Type B pancreatic cell (in vitro differentiated cells): ENCODE results near the gene ACBD3. TPM values are rescaled to one million over a fixed set of nuclear protein-coding genes. Genes with fewer than 3 reads are reported as not detected.

Source experiments
- DNase-seq: peaks from one replicate; pipeline ENCODE4 v3.0.0; 2021; ENCODE audit warnings: mixed read lengths; ENCODE audit not compliant: unreplicated experiment; ENCODE audit errors: extremely low spot score
- H3K27ac Mint-ChIP-seq: 2 replicates; pipeline ENCODE4 v1.8.0; 2021; ENCODE audit warnings: mild to moderate bottlenecking, mixed read lengths
- H3K27me3 Mint-ChIP-seq: 2 replicates; pipeline ENCODE4 v1.8.0; 2021; ENCODE audit warnings: mixed read lengths
- H3K36me3 Mint-ChIP-seq: 2 replicates; pipeline ENCODE4 v1.8.0; 2021; ENCODE audit warnings: mixed read lengths
- H3K4me1 Mint-ChIP-seq: one replicate; pipeline ENCODE4 v1.8.0; 2021; ENCODE audit warnings: mixed read lengths; ENCODE audit not compliant: unreplicated experiment
- H3K4me3 Mint-ChIP-seq: 2 replicates; pipeline ENCODE4 v1.8.0; 2021; ENCODE audit warnings: mild to moderate bottlenecking, mixed read lengths
- H3K9me3 Mint-ChIP-seq: 2 replicates; pipeline ENCODE4 v1.8.0; 2021; ENCODE audit warnings: mixed read lengths
- total RNA-seq: library from RNA; stranded (reverse); gene quantifications from 2 replicates; pipeline ENCODE4 v1.2.1, GENCODE V29; 2021; ENCODE audit warnings: low replicate concordance
- TF ChIP-seq, protein P1 (sequence below): fragments of 200-600 bp; sonication (generic); conservative IDR thresholded peaks from 2 replicates; pipeline ENCODE4 v1.5.0; 2021; ENCODE audit warnings: antibody characterized with exemption, mild to moderate bottlenecking

ACBD3 gene
- total RNA-seq, 1 donor from 2014 or later: 37.4 TPM

DNA sequence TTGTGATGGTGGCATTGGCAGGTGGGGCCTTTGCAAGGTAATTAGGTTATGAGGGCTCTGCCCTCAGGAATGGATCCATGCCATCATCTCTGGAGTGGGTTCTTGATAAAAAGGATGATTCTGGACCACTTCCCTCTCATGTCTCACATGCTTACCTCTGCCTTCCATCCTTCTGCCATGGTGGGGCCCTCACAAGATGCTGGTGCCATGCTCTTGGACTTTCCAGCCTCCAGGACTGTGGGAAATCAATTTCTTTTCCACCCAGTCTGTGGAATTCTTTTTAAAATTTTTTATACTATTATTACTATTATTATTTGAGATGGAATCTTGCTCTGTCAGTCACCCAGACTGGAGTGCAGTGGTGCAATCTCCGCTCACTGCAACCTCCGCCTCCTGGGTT, 57.3 kb downstream of the ACBD3 start:
- peak overlapping the region; percentile 97 for H3K27ac Mint-ChIP-seq
- peaks cover 4% of the 10 kb centered on the region for H3K36me3 Mint-ChIP-seq
- H3K4me3 Mint-ChIP-seq: no peak overlapping the region
- no peaks in the 10 kb centered on the region for H3K27me3 Mint-ChIP-seq
- TF ChIP-seq, protein P1, sequence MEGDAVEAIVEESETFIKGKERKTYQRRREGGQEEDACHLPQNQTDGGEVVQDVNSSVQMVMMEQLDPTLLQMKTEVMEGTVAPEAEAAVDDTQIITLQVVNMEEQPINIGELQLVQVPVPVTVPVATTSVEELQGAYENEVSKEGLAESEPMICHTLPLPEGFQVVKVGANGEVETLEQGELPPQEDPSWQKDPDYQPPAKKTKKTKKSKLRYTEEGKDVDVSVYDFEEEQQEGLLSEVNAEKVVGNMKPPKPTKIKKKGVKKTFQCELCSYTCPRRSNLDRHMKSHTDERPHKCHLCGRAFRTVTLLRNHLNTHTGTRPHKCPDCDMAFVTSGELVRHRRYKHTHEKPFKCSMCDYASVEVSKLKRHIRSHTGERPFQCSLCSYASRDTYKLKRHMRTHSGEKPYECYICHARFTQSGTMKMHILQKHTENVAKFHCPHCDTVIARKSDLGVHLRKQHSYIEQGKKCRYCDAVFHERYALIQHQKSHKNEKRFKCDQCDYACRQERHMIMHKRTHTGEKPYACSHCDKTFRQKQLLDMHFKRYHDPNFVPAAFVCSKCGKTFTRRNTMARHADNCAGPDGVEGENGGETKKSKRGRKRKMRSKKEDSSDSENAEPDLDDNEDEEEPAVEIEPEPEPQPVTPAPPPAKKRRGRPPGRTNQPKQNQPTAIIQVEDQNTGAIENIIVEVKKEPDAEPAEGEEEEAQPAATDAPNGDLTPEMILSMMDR: no peak
- no peaks in the 10 kb centered on the region for H3K9me3 Mint-ChIP-seq
- H3K4me1 Mint-ChIP-seq: peaks cover 43% of the 10 kb centered on the region
- DNase-seq: no peak

DNA sequence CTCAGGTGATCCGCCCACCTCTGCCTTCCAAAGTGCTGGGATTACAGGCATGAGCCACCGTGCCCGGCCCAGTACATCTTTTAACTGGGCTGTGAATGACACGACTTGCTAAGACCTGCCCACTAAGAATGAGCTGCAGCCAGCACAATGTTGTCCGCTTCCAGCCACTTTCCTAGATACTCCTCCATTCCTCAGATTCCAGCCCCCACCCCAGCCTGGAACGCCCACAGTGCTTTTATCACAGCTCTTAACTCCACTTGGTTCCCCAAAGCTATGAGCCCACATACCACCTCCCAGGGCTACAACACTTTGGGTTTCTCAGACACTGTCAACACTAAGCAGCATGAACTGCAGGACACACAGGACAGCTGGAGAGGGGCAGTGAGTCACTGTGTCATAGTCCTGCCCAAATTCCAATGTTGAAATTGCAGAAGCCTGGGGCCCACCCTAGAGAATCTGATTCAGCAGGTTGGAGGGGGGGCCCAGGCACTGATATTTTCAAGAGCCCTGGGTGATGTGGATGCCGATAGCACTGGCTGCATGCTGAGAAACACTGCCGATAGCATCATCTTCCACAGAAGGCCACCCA, 58.0 kb downstream of the ACBD3 start:
- peaks cover 4% of the 10 kb centered on the region for H3K36me3 Mint-ChIP-seq
- H3K4me3 Mint-ChIP-seq: peak overlapping the region; percentile 70
- no peak for DNase-seq
- H3K27ac Mint-ChIP-seq: peak overlapping the region; percentile 97
- TF ChIP-seq, protein P1: no peak
- H3K9me3 Mint-ChIP-seq: no peaks in the 10 kb centered on the region
- H3K4me1 Mint-ChIP-seq: peaks cover 43% of the 10 kb centered on the region
- no peaks in the 10 kb centered on the region for H3K27me3 Mint-ChIP-seq

DNA sequence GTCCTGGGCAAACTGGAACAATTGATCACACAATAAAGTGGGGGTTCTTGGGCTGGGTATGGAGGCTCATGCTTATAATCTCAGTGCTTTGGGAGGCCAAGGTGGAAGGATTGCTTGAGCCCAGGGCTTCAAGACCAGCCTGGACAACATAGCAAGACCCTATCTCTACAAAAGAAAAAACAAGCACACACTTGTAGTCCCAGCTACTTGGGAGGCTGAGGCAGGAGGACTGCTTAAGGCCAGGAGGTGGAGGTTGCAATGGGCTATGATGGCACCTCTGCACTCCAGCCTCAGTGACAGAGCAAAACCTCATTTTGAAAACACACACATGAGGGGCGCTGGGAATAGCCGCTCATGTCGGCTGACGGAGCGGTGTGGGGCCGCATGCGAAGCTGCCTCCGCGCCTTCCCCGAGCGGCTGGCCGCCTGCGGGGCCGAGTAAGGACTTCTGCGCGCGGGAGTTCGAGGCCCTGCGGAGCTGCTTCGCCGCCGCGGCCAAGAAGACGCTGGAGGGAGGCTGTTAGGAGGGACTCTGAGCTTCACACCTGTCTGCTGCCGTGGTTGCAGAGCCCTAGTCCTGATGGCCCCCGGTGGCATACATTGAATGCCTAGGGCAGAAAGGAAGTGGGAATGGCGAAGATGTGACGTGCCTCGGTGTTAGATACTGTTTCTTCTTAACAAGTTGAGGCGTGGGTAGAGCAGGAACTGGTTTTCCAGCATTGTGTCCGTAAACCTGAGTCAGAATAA, 59.5 kb downstream of the ACBD3 start:
- peak overlapping the region; percentile 97 for H3K27ac Mint-ChIP-seq
- TF ChIP-seq, protein P1: no peak
- no peaks in the 10 kb centered on the region for H3K27me3 Mint-ChIP-seq
- H3K4me3 Mint-ChIP-seq: peak overlapping the region; percentile 82
- DNase-seq: no peak
- H3K36me3 Mint-ChIP-seq: no peaks in the 10 kb centered on the region
- peaks cover 37% of the 10 kb centered on the region for H3K4me1 Mint-ChIP-seq
- H3K9me3 Mint-ChIP-seq: no peaks in the 10 kb centered on the region

DNA sequence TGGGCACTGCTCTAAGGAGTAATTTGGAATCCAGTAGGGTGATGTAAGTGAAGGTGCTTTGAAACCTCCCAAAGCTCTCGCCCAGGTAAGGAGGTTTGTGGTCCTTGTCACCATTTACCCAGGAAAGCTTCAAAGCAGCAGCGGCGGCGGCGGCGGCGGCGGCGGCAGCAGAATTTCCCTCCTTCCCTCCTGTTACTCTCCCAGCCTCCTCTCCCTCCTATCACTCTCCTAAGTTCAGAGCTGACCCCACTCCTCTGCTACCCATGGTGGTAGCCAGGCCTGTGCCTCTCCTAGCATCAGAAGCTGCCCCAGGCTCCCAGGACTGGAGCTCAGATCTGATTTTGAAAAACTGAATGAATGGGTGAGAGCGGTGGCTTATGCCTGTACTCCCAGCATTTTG, 60.7 kb downstream of the ACBD3 start:
- no peak overlapping the region for H3K4me3 Mint-ChIP-seq
- no peaks in the 10 kb centered on the region for H3K27me3 Mint-ChIP-seq
- H3K9me3 Mint-ChIP-seq: no peaks in the 10 kb centered on the region
- TF ChIP-seq, protein P1: no peak
- peak overlapping the region; percentile 85 for H3K27ac Mint-ChIP-seq
- DNase-seq: no peak
- no peaks in the 10 kb centered on the region for H3K36me3 Mint-ChIP-seq
- peaks cover 40% of the 10 kb centered on the region for H3K4me1 Mint-ChIP-seq

DNA sequence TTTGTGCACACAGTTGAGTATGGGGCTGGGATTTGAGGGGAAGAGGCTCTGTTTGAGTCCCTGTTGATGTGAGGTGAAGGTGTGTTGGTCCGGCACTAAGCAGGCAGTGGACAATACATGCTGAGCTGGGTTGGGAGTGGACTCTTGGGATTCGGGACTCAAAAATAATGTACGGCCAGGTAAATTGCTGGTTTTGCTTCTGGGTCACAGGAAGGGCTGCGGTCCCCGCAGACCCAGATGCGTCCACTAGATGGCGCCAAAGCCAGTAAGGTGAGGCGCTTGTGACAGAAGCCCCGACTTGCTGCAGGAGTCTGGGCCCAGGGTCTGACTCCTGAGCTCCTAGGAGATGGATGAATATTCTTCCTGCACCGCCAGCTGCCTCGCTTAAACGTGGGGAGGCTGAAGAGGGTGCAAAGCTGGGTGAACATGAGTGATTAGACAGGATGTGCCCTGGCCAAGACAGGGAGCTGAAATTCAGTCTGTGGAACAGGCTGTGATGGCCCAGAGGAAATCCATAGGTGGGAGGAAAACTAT, 61.4 kb downstream of the ACBD3 start:
- Mint-ChIP-seq H3K4me3 (peak overlapping the region; percentile 73), H3K27ac (peak overlapping the region; percentile 85), H3K4me1 (peaks cover 42% of the 10 kb centered on the region), H3K9me3 (no peaks in the 10 kb centered on the region), H3K36me3 (no peaks in the 10 kb centered on the region), H3K27me3 (no peaks in the 10 kb centered on the region)
- peak; percentile 93 for DNase-seq
- TF ChIP-seq, protein P1: peak; percentile 99
